HTR-8/SVneo (cell line): ENCODE results near the gene IFI27L1.

Experiments used
- DNase-seq: peaks from one replicate; pipeline ENCODE4 v3.0.0; 2011; ENCODE audit warnings: low spot score, mixed read lengths; ENCODE audit not compliant: insufficient read length
- FAIRE-seq: peaks from 2 replicates; lab custom pipeline; 2011; peaks lifted over from hg19 to GRCh38; lab: Jason Lieb, UNC

IFI27L1 gene

DNA sequence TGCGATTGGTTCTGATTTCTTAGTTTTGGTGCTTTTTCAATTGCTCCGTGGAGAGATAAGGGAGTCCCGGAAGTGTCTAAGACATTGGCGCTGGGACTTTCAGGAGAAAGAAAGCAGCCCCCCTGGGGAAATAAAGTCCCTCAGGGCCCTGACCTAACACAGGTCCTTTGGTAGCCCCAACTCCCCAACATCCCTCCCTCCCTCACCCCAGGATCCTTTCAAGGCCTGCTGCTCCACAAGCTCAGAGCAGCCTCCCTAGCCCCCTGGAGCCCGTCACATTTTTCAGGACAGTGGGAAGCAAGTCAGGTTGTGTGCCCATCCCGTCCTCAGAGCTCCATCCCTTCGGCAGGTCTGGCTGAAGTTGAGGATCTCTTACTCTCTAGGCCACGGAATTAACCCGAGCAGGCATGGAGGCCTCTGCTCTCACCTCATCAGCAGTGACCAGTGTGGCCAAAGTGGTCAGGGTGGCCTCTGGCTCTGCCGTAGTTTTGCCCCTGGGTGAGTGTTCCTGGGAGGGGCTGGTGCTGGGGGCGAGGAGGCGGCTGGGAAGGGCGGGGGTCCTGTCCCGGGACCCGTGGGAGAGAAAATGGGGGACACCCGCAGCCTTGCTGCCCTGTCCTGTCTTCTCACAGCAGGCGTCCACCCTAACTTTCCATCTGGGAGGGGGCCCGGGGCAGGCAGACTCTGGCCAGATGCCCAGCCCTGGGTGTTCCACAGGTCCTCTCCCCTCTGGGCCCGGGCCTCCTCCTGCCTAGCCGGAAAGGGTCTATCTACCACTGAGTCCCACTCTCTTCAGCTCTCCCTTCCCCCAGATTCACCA, 30.4 kb downstream of the IFI27L1 start:
- no peak for DNase-seq
- FAIRE-seq = no peak

DNA sequence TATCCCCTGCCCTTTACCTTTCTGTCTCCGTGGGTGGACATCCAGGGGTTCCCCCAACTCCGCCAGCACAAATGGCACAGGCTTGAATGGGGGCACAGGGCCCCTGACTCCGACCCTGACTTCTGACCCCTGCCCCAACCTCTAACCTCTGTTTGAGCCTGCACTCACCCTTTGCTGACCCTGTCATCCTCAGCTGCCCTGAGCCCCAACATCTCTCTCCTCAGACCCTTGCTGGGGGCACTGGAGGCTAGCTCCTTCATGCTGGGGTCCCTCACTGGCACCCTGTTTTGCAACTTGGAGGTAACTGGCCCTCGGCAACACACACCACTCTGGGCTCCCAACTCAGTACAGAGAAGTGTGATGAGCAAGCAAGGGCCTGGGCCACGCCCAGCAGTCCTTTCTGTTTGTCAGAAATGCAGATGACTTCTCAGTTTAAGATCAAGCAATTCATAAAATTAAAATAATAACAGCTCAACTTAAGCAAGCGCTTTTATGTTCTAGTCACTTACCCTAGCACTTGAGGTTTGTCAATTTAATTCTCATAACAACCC, 31.5 kb downstream of the IFI27L1 start:
- DNase-seq (no peak), FAIRE-seq (no peak)

DNA sequence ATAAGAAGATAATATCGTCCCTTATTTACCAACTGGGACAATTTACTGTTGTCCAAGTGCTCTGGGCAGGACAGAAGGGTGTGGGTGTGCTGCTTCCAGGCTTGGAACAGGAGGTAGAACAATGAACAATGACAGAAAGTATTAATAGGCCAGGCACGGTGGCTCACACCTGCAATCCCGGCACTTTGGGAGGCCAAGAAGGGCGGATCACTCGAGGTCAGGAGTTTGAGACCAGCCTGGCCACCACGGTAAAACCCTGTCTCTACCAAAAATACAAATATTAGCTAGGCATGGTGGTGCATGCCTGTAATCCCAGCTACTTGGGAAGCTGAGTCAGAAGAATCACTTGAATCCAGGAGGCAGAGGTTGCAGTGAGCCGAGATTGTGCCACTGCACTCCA, 32.0 kb downstream of the IFI27L1 start:
- no peak for FAIRE-seq
- no peak for DNase-seq

DNA sequence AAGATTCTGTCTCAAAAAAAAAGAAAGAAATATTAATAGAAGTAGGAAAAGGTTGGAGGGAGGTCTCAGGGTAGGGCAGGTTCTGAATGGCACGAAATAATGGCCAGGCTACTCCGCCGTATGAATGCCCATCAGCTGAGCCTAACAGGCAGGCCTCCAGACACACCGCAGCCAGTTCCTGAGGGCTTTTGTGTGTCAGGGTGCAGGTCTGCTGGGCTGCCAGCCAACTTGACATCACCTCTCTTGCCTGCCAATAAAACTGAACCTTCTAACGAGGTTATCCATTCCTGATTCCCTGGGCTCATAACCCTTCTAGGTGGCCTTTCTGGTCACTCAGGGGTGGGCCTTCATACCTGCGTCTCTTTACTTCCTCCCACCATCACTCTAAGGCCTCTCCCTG, 32.4 kb downstream of the IFI27L1 start:
- FAIRE-seq = no peak

DNA sequence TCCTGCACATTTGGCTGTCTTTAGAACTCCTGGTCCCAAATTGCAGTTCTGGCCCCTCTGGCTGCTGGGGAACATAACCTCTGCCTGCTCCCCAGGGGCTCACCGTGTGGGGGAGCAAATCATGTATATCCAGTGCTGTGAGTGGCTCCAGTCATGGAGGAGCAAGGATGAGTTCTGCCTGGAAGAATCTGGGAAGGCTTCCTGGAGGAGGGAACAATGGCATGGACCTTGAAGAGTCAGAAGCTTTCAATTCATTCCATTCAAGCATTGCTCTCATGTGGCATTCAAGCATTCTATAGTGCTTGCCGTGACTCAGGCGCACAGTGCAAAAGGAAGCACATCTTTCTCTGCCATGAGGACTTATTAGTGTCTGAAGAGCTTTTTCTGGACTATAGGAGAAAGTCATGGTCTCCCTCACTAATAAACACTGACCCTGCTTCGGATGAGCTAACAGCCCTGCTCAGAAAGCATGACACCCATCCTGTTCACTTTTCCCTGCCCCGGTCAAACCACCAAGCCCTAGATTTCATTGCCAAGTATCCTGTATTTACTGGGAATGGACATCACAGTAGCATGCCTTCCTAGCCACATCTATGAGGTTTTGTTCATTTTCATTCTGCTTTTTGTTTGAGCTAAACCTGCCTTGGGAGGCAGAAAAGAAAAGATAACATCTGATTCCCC, 32.9 kb downstream of the IFI27L1 start:
- no peak for FAIRE-seq
- no peak for DNase-seq

More for the DNA sequence above, 32.4 kb downstream of the IFI27L1 start:
- DNase-seq = no peak

DNA sequence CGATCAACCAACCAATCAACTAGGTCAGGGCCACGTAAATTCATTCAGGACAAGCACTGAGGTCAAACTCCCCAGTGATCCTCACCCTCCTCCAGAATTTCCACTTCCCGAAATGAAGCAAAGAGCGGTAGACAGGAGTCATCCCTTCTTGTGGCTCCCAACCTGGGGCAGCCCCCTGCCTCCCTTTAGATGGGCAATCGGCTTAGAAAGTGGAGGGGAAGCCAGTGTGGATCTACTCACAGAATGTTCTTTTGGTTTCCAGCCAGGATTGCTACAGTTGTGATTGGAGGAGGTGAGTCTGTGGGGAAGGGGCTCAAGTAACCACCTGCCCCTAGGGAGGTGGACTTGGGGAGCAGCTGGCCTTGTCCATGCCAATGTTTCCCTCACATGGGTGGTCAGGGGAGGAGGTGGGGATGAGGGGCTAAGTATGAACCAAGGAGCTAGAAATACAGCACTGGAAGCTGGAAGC, 33.5 kb downstream of the IFI27L1 start:
- FAIRE-seq (no peak), DNase-seq (no peak)

DNA sequence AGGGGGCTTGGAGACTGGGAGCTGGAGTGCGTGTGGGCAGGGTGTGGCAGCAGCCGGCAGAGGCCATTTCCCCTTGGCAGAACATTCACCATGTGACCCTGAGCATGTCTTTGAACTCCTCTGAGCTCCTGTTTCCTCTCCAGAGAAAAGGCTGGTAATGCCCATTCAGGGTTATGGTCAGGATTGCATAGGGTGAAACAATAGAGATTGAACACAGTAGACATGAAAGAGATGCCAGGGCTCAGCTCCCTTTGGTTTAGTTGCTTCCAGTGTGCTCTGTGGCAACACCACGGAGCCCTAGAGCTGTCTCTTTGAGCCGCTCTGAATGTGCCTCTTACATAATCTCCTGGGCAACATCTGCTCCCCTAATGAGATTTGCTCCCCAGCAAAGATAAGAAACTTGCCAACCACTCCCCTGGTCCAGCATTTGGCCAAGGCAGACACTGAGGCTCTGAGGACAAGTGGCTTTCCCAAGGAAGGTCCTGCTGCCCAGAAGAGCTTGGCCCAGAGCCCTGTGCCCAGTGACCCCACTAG, 34.0 kb downstream of the IFI27L1 start:
- FAIRE-seq = no peak
- DNase-seq = no peak

DNA sequence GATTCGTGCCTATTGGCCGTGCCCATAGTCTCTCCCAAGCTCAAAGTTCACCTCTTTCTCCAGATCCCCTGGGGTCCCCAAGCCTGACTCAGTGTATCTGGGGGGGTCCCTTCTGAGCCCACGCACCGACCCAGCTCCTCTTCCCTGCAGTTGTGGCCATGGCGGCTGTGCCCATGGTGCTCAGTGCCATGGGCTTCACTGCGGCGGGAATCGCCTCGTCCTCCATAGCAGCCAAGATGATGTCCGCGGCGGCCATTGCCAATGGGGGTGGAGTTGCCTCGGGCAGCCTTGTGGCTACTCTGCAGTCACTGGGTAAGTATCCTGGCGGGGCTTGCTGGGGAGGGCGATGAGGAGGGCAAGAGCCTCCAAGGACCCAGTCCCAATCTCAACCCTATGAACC, 34.5 kb downstream of the IFI27L1 start:
- FAIRE-seq (no peak), DNase-seq (no peak)

DNA sequence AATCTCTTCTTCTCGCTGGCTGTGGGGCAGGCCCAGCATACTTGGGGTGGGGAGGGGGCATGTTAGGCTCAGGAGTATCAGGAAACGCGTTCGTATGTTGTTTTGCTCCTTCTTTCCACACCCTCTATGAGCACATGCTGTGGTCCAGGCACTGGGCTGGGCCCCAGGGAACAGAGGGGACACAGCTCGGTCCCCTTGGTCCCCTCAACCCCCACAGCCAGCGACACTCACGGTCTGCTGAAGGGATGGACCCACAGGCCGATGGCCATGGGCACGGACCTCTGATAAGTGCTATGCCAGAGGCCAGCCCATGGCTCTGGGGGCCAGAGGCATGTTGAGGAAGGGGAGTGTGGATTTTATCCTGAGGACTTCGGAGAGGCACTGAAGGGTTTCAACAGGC, 35.6 kb downstream of the IFI27L1 start:
- DNase-seq (no peak), FAIRE-seq (no peak)

DNA sequence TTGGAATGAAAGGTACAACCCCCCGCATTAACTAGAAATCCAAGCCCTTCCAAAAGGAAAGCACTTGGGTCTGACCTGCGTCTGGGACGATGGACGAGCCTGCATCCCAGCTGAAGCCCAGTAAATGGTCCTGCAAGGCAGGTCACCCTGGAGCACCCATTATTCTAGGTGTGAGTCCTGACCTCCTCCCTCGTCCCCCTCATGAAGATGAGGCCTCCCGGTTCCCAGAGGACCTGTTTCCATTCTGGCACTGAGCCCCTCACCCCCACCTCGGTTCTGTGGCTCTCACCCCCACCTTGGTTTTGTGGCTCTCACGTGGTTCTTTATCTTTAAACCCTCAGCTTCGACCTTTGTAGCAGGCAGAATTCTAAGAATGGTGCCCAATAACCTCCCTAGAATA, 36.7 kb downstream of the IFI27L1 start:
- FAIRE-seq = no peak

DNA sequence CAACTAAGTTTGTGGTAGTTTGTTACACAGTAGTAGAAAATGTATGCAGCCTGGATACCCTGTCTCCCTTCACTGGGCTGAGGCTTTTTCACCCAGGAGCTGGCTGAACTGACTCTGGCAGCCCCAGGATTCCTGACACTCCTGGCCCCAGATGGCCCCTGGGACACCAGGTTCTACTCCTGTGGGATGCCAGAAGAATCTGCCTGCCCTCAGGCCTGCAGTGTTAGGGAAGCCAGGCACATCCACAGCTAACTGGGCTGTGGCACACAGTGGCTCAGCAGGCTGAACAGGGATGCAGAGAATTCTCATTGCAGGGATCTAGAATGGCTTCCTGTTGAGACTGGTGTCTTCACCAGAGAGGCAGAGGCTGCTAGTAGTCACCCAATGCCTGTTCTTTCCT, 38.0 kb downstream of the IFI27L1 start:
- DNase-seq (no peak), FAIRE-seq (no peak)

More for the DNA sequence above, 36.7 kb downstream of the IFI27L1 start:
- no peak for DNase-seq

DNA sequence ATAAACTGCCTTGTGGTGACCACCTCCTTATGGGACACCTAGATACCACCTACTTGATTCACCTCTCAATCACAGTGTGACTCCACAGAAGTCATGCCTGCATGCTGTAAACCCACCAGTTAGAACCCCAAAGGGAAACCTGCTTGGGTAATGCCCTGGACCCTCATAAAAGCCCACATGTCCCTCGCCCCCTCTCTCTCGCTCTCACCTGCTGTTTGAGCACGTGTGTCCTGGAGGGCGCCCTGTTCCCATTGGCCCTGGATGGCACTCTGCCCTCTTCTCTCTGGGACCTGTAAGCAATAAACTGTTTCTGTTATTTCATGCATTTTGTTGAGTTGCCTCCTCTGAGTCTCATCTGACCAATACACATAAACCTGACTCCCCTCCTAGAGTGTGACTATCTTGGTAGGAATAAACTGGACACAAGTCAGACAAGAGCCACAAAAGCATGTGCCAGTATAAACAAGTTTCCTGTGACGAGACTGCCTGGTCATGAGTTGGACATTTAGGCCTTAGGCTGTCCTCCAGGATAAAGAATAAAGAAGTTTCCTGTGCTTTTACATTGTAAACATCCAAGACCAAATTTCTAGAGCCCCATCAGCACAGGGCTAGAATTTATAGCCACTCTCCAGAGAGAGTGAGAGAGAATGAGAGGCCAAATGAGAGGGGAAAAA, 39.7 kb downstream of the IFI27L1 start:
- FAIRE-seq (no peak), DNase-seq (no peak)

DNA sequence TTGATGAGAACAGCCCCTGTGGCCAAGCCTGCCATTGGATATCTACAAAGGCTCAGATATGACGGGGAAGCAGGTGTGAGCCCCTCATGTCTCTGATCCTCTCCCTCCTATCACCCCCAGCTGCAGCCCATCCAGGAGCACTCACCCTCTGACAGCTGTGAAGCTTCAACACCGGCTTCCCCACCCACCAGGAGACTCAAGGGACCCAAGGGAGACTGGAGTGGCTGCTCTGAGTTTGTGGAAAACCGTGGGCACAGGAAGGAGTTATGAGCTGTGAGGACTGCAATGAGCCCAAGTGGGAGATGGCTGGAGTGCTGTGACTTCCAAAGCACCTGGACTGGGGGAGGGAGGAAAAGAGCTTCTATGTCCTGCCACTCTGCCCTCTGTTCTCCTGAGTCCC, 40.4 kb downstream of the IFI27L1 start:
- FAIRE-seq (no peak), DNase-seq (no peak)

DNA sequence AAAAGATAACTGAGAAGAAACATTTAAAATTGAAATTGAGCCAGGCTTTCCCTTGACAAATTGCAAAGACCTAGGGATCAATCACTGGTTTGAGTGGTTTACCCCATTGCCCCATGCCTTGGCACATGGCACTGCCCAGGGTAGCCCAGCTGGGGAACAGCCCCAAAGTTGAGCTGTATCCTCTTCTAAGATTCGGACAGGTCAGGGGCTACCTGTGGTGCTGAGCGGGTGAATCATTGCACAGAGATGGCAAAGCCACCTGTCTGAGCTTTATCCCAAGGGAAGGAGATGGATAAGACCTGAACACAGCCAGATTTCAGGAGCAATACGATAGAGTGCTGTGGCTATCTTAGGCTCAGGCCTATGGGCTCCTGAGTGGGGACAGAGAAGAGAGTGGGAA, 41.3 kb downstream of the IFI27L1 start:
- no peak for FAIRE-seq
- no peak for DNase-seq

DNA sequence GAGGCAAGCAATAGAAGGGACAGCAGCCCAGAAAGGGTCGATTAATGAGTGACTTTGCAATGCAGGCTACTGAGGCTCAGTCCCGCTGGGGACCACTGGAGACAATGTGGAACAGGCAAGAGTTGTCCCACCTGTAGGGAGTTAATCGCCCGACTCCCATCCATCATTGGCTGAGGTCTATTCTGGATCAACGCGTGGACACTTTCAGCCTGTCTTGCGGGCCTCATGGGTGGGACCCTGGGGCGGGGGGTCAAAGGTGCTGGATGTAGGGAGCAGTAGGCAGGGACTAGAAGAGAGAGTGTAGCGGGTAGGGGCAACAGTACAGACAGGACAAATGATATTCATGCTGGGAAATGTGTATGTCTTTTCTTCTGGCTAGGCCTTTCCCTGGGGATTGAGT, 42.2 kb downstream of the IFI27L1 start:
- FAIRE-seq (no peak), DNase-seq (no peak)

DNA sequence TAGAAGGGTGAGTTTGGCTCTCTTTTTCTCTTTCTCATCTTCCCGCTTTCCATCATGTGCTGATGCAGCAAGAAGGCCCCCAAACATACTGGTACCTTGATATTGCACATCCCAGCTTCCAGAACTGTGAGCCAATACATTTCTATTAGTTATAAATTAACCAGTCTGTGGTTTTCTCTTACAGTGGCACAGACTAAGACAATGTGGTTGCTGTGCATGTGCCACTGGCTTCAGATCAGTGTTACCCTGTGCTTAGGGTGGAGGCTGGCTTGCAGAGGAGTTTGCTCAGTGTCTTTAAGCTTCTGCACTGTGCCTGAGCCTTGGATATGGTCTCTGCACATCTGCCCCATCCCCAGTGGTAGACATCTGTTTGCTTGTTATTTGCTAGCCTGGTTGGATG, 42.8 kb downstream of the IFI27L1 start:
- DNase-seq = no peak
- FAIRE-seq = no peak

DNA sequence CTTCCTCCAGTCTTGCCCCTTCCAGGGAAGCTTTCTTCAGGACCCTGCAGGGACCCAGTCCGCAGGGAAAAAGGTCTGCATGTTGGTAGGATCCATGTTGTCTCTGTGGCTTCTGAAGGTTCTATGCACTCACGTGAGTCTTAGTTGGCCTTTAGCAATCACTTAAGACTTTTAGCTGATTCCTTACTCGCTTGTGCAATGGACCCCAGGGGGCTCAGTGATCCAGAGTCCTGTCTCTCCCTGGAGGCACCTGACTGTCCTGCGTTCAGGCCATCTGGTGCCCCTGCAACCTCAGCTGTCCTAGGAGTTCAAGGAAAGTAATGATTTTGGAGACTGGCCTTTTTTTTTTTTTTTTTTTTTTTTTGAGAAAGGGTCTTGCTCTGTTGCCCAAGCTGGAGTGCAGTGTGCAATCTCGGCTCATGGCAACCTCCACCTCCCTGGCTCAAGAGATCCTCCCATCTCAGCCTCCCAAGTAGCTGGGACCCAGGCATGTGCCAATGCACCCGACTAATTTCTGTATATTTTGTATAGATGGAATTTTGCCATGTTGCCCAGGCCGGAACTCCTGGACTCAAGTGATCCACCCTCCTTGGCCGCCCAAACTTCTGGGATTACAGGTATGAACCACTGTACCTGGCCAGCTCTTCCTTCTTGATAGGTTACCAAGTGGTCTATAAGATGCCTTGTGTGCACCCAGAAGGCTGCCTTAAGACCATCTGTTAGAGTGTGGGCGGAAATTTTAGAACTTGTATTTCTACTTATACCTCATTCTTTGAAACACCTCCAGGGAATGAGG, 43.7 kb downstream of the IFI27L1 start:
- no peak for FAIRE-seq
- no peak for DNase-seq

DNA sequence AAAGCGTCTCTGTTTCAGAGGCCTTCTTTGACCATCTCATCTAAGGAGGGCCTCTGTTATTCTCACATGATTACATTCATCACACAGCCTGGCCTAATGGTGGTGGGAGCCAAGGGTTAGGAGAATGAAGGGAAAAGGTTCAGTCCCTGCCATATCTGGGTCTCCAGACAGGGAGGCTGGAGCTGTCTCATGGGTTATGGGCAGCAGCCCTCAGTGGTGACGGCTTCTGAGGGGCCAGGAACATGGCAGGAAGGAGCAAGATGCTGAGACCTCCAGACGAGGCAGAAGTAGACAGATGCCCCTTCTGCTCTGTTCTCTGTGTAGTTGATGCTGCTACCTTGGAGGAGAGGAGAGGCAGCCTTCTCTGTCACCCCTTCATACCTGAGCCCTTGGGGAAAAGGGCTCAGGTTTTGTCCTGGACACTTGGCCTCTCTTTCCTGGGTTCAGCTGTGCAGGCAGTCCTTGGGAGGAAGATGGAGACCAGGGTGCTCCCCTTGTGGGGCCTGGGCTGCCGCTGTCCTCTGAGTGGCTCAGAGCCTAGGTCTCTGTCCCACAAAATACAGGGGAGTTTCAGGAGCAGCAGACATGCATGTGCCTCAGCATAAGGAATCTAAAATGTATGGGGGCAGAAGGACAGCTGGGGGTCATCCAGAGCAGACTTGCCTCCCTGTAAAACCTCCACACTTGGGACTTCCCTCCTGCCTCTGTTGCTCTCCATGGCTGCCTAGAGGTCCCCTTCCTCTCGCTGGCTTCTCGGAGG, 44.7 kb downstream of the IFI27L1 start:
- DNase-seq (no peak), FAIRE-seq (no peak)

DNA sequence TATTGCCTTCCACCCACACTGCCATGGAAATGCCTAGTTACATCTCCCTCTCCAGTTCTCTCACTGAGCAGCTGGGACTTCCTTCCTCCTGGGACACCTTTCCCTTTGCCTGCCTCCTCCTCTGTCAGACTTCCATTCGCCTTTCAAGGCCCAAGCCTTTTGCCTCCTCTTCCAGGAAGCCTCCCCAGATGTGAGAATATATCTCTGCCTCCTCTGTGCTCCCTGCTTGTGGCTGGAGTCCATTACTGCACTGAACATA, 45.2 kb downstream of the IFI27L1 start:
- FAIRE-seq = no peak
- no peak for DNase-seq
